Loucy (cell line): ENCODE data around the gene ZNF660.
A peak's percentile ranks its signal among the peaks of the same experiment; 100 is the strongest.

Experiments used
- H2AFZ ChIP-seq: fragments of 200-600 bp; sonication (generic); 2 replicates; pipeline ENCODE4 v1.6.0; 2016; ENCODE audit warnings: antibody characterized with exemption, mild to moderate bottlenecking, low read length, moderate library complexity
- H3F3A ChIP-seq: fragments of 200-600 bp; 2 replicates; pipeline ENCODE4 v1.6.0; 2016; ENCODE audit warnings: antibody characterized with exemption, low read depth, mild to moderate bottlenecking
- H3K27me3 ChIP-seq: fragments of 200-600 bp; sonication (generic); 2 replicates; pipeline ENCODE4 v1.6.1; 2014; ENCODE audit warnings: low read length, mild to moderate bottlenecking; ENCODE audit not compliant: insufficient read depth, poor library complexity, severe bottlenecking
- H3K36me3 ChIP-seq: fragments of 200-600 bp; sonication (generic); 2 replicates; pipeline ENCODE4 v1.6.1; 2016; ENCODE audit warnings: low read length; ENCODE audit not compliant: insufficient read depth
- H3K4me1 ChIP-seq: fragments of 200-600 bp; sonication (generic); 2 replicates; pipeline ENCODE4 v1.5.1; 2014; ENCODE audit warnings: low read length, mild to moderate bottlenecking; ENCODE audit not compliant: insufficient read depth, poor library complexity, severe bottlenecking
- H3K4me2 ChIP-seq: fragments of 200-600 bp; sonication (generic); 2 replicates; pipeline ENCODE4 v1.6.0; 2014; ENCODE audit warnings: antibody characterized with exemption, low read length, low read depth, mild to moderate bottlenecking; ENCODE audit not compliant: poor library complexity, severe bottlenecking
- H3K4me3 ChIP-seq: fragments of 200-600 bp; sonication (generic); 2 replicates; pipeline ENCODE4 v1.5.1; 2014; ENCODE audit warnings: low read length, mild to moderate bottlenecking, mixed read lengths; ENCODE audit not compliant: poor library complexity, severe bottlenecking
- H3K79me2 ChIP-seq: fragments of 200-600 bp; sonication (generic); 2 replicates; pipeline ENCODE4 v1.6.1; 2014; ENCODE audit warnings: low read length; ENCODE audit not compliant: insufficient read depth
- H3K9ac ChIP-seq: fragments of 200-600 bp; sonication (generic); 2 replicates; pipeline ENCODE4 v1.6.0; 2014; ENCODE audit warnings: mild to moderate bottlenecking, low read depth, low read length, moderate library complexity; ENCODE audit not compliant: poor library complexity, severe bottlenecking
- H3K9me2 ChIP-seq: fragments of 200-600 bp; sonication (generic); replicated peaks from 2 replicates; pipeline ENCODE4 v1.6.1; 2016; ENCODE audit warnings: low read depth, low read length, mixed read lengths
- H3K9me3 ChIP-seq: fragments of 200-600 bp; sonication (generic); 2 replicates; pipeline ENCODE4 v1.6.1; 2014; ENCODE audit warnings: mild to moderate bottlenecking, antibody characterized with exemption, low read length, low read depth; ENCODE audit not compliant: insufficient read depth
- H4K20me1 ChIP-seq: fragments of 200-600 bp; sonication (generic); 2 replicates; pipeline ENCODE4 v1.6.0; 2014; ENCODE audit warnings: antibody characterized with exemption, low read length, mild to moderate bottlenecking; ENCODE audit not compliant: insufficient read depth, poor library complexity, severe bottlenecking
- EZH2phosphoT487 ChIP-seq: fragments of 200-600 bp; IDR thresholded peaks from 2 replicates; pipeline ENCODE4 v1.6.1; 2018; ENCODE audit warnings: antibody characterized with exemption, mild to moderate bottlenecking, moderate library complexity, borderline replicate concordance
- TF ChIP-seq, protein P1 (sequence below): fragments of 200-600 bp; sonication (generic); conservative IDR thresholded peaks from 2 replicates; pipeline ENCODE4 v1.5.1; 2014; ENCODE audit warnings: mild to moderate bottlenecking, antibody characterized with exemption, low read length

The ZNF660 gene

DNA sequence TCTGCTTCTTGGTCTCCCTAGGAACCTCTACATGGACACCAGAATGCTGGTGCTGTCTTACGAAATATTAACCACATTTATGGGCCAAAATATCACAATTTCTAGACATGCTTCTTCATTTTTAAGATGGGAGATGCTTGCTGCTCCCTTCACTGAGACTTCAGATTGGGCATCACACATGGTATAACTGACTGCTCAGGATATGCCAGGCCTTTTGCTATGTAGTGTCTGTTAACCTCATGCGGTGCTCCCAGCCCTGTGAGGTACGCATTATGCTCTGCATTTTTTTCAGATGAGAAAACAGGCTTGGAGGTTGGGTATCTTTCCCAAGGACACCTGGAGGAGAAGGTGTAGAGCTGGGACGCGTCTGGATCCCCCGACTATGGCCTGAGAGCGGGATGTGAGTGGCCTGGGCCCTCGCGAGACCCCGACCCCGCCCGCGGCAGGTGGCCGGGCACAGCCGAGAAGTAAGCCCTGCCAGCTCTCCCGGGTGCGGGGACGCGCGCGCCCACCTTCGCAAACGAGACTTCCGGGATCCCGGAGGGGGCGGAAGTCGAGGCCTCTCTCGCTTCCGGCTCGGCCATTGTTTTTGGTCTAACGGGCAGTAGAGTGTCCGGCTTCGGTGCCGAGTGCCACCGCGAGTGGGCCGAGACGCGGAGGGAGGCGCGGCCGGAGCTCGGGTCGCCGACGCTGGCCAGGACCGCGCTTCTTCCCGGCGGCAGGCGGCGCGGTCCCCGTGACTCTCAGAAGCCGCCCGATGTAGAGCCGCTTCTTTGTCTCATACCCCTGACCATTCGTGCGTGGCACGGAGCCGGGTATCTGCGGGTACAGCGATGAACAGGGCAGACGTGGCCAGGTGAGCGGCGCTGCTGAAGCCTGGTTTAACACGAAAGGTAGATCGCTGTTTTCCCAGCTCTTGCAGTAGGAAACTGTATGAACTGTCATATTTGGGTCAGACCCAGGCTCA lies 29.9 kb upstream of the ZNF660 start, which contains the start of gene ZKSCAN7:
TSS of gene ZKSCAN7 (plus strand) at position 568 of the 967 bp plus-strand sequence. CDS start 1,855 bp downstream, outside the sequence.
- Histone ChIP-seq H3K36me3 (no peaks in the 10 kb centered on the region), H3K4me3 (peak within 1 kb of the TSS; percentile 94), H2AFZ (peak within 1 kb of the TSS; percentile 92), H4K20me1 (no peaks in the 10 kb centered on the region), H3K79me2 (peaks cover 11% of the 10 kb centered on the region; the same call in 1 of the 2 replicates), H3F3A (no peaks in the 10 kb centered on the region), H3K9ac (peak within 1 kb of the TSS; percentile 88), H3K4me2 (peak within 1 kb of the TSS; percentile 79), H3K27me3 (peaks cover 46% of the 10 kb centered on the region), H3K4me1 (peaks cover 23% of the 10 kb centered on the region), H3K9me2 (no peaks in the 10 kb centered on the region), H3K9me3 (no peaks in the 10 kb centered on the region)
- TF ChIP-seq, protein P1, sequence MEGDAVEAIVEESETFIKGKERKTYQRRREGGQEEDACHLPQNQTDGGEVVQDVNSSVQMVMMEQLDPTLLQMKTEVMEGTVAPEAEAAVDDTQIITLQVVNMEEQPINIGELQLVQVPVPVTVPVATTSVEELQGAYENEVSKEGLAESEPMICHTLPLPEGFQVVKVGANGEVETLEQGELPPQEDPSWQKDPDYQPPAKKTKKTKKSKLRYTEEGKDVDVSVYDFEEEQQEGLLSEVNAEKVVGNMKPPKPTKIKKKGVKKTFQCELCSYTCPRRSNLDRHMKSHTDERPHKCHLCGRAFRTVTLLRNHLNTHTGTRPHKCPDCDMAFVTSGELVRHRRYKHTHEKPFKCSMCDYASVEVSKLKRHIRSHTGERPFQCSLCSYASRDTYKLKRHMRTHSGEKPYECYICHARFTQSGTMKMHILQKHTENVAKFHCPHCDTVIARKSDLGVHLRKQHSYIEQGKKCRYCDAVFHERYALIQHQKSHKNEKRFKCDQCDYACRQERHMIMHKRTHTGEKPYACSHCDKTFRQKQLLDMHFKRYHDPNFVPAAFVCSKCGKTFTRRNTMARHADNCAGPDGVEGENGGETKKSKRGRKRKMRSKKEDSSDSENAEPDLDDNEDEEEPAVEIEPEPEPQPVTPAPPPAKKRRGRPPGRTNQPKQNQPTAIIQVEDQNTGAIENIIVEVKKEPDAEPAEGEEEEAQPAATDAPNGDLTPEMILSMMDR = no peak
- TF ChIP-seq EZH2phosphoT487 = no peak

GRCh38 chr3:44555723-44556122 lies 29.0 kb upstream of the ZNF660 start:
- Histone ChIP-seq H3K4me1 (peaks cover 26% of the 10 kb centered on the region), H4K20me1 (no peaks in the 10 kb centered on the region), H3K36me3 (no peaks in the 10 kb centered on the region), H3K9me2 (no peaks in the 10 kb centered on the region), H3F3A (no peaks in the 10 kb centered on the region), H3K9ac (peak overlapping the region; percentile 88), H3K27me3 (peaks cover 38% of the 10 kb centered on the region), H2AFZ (peak overlapping the region; percentile 92), H3K9me3 (no peaks in the 10 kb centered on the region), H3K4me2 (peak overlapping the region; percentile 79), H3K79me2 (peaks cover 11% of the 10 kb centered on the region; the same call in 1 of the 2 replicates), H3K4me3 (peak overlapping the region; percentile 94)
- TF ChIP-seq EZH2phosphoT487 = no peak
- TF ChIP-seq, protein P1 = no peak

DNA sequence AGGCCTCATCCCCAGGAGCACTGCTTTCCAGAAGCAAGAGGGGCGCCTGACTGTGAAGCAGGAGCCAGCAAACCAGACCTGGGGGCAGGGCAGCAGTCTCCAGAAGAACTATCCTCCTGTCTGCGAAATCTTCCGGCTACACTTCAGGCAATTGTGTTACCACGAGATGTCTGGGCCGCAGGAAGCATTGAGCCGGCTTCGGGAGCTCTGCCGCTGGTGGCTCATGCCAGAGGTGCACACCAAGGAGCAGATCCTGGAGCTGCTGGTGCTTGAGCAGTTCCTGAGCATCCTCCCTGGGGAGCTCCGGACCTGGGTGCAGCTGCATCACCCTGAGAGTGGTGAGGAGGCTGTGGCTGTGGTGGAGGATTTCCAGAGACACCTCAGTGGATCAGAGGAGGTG lies 27.7 kb upstream of the ZNF660 start:
- no peaks in the 10 kb centered on the region for H4K20me1 ChIP-seq
- TF ChIP-seq, protein P1 = no peak
- no peak for TF ChIP-seq EZH2phosphoT487
- H3K27me3 ChIP-seq = peaks cover 24% of the 10 kb centered on the region
- no peaks in the 10 kb centered on the region for H3K36me3 ChIP-seq
- no peaks in the 10 kb centered on the region for H3F3A ChIP-seq
- no peaks in the 10 kb centered on the region for H3K9me2 ChIP-seq
- H3K4me3 ChIP-seq = peak overlapping the region; percentile 94
- peaks cover 26% of the 10 kb centered on the region for H3K4me1 ChIP-seq
- H3K9me3 ChIP-seq = peaks cover 12% of the 10 kb centered on the region; the same call in 1 of the 2 replicates
- no peak overlapping the region for H2AFZ ChIP-seq
- peak overlapping the region; percentile 79 for H3K4me2 ChIP-seq
- peaks cover 11% of the 10 kb centered on the region; the same call in 1 of the 2 replicates for H3K79me2 ChIP-seq
- H3K9ac ChIP-seq = peak overlapping the region; percentile 88
